Spleen (tissue), 7 donors: ENCODE data around the gene CNTNAP2.

Experiments
- CTCF ChIP-seq, 11 experiments: fragments of 200-600 bp in 7 of 11; fragments of 450-650 bp in 4 of 11; sonication (generic) in 4 of 11; IDR thresholded peaks in 8 of 11; conservative IDR thresholded peaks in 3 of 11; 1 replicate in 7 of 11; 2 replicates in 4 of 11; pipeline versions ENCODE4 v1.4.0 to v1.8.0; 2016 to 2021; ENCODE audit warnings: antibody characterized with exemption in 11 of 11, inconsistent platforms in 4 of 11, mild to moderate bottlenecking in 1 of 11
- POLR2A ChIP-seq, 3 donors: fragments of 450-650 bp; IDR thresholded peaks; one replicate each; pipeline ENCODE4 v1.5.1; 2017; ENCODE audit warnings: antibody characterized with exemption in 3 of 3, mild to moderate bottlenecking in 1 of 3
- POLR2AphosphoS5 ChIP-seq, 3 donors: sonication (generic); formaldehyde crosslinking; IDR thresholded peaks; one replicate each; pipeline ENCODE4 v1.5.1; 2017; ENCODE audit warnings: antibody characterized with exemption in 3 of 3
- donor health status: DM: no; HTN: no; CAD: no; lungs with moderate emphysema.
- donor health status: DM: no; HTN: no; CAD: no.
- donor health status: DM: no; HTN: no; CAD: no.

GRCh38 chr7:148410905-148411304, 2294.3 kb downstream of the CNTNAP2 start:
- TF ChIP-seq CTCF (IDR thresholded peaks at IDR 0.05 in 8 of 11, conservative IDR thresholded peaks at IDR 0.05 in 3 of 11) (no peak), POLR2A (IDR thresholded peaks at IDR 0.05) (no peak), POLR2AphosphoS5 (IDR thresholded peaks at IDR 0.05) (no peak)
